ENCODE measurements around the gene DEGS2.
"Not testable (repeated sequence)": the region's sequence is repeated elsewhere in the genome, so short reads cannot be mapped to it uniquely, and the experiment has no call there.

The DEGS2 gene

GRCh38 chr14:100188392-100189030 is 29.1 kb upstream of the DEGS2 start:
- 0 out of 22 replicates have a peak, but pooled peaks cover 0 to 4% (median 0%) of the 10 kb centered on the region in 11 experiments for H3K9me3 ChIP-seq (replicated peaks in 1 of 11)
- H3K27ac ChIP-seq = no peak overlapping the region
- H3K36me3 ChIP-seq = no peaks in the 10 kb centered on the region
- no peak for TF ChIP-seq Cebpa-rat (IDR thresholded peaks at IDR 0.05)
- H3K9ac ChIP-seq = no peak overlapping the region
- H3K4me1 ChIP-seq = peaks cover 10 to 20% (median 16%) of the 10 kb centered on the region in 10 experiments
- H3K4me3 ChIP-seq = no peak overlapping the region
- H4K20me1 ChIP-seq = no peaks in the 10 kb centered on the region
- no peak overlapping the region for H3K4me2 ChIP-seq
- no peaks in the 10 kb centered on the region for H3K27me3 ChIP-seq

GRCh38 chr14:100187247-100187833 is 27.9 kb upstream of the DEGS2 start:
- Histone ChIP-seq H3K4me3 (no peak overlapping the region), H3K27me3 (no peaks in the 10 kb centered on the region), H3K27ac (no peak overlapping the region), H3K36me3 (no peaks in the 10 kb centered on the region), H3K4me2 (no peak overlapping the region), H4K20me1 (no peaks in the 10 kb centered on the region), H3K9me3 (replicated peaks in 1 of 11) (0 out of 22 replicates have a peak, but pooled peaks cover 0 to 4% (median 0%) of the 10 kb centered on the region in 11 experiments), H3K4me1 (peaks cover 3 to 11% (median 8%) of the 10 kb centered on the region in 10 experiments), H3K9ac (no peak overlapping the region)
- no peak for TF ChIP-seq Cebpa-rat (IDR thresholded peaks at IDR 0.05)

- not testable (repeated sequence) for H3K36me3 ChIP-seq; H3K27ac ChIP-seq; H3K4me3 ChIP-seq; H3K9ac ChIP-seq; H3K27me3 ChIP-seq; H3K9me3 ChIP-seq (replicated peaks in 1 of 11); H3K4me1 ChIP-seq; H3K4me2 ChIP-seq; H4K20me1 ChIP-seq
Observed at GRCh38 chr14:100181876-100182551, 22.6 kb upstream of the DEGS2 start.

DNA sequence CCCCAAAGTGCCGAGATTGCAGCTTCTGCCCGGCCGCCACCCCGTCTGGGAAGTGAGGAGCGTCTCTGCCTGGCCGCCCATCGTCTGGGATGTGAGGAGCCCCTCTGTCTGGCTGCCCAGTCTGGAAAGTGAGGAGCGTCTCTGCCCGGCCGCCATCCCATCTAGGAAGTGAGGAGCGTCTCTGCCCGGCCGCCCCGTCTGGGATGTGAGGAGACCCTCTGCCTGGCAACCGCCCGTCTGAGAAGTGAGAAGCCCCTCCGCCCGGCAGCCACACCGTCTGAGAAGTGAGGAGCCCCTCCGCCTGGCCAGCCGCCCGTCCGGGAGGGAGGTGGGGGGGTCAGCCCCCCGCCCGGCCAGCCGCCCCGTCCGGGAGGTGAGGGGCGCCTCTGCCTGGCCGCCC is 21.2 kb upstream of the DEGS2 start:
- H3K27me3 ChIP-seq; H4K20me1 ChIP-seq; H3K4me3 ChIP-seq; H3K27ac ChIP-seq; H3K36me3 ChIP-seq; H3K4me1 ChIP-seq; H3K9me3 ChIP-seq (replicated peaks in 1 of 11); H3K9ac ChIP-seq; H3K4me2 ChIP-seq: not testable (repeated sequence)

- H3K9ac ChIP-seq = no peak overlapping the region
- no peak overlapping the region for H3K27ac ChIP-seq
- no peak overlapping the region for H3K4me3 ChIP-seq
- no peaks in the 10 kb centered on the region for H3K27me3 ChIP-seq
- no peaks in the 10 kb centered on the region for H4K20me1 ChIP-seq
- H3K4me2 ChIP-seq = no peak overlapping the region
- TF ChIP-seq Cebpa-rat (IDR thresholded peaks at IDR 0.05) = no peak
- H3K36me3 ChIP-seq = no peaks in the 10 kb centered on the region
- no peaks in the 10 kb centered on the region for H3K9me3 ChIP-seq (replicated peaks in 1 of 11)
- H3K4me1 ChIP-seq = peaks cover 0 to 8% (median 5%) of the 10 kb centered on the region in 10 experiments; a peak in 10 of 20 replicates
Observed at GRCh38 chr14:100178691-100179090, 19.2 kb upstream of the DEGS2 start.

DNA sequence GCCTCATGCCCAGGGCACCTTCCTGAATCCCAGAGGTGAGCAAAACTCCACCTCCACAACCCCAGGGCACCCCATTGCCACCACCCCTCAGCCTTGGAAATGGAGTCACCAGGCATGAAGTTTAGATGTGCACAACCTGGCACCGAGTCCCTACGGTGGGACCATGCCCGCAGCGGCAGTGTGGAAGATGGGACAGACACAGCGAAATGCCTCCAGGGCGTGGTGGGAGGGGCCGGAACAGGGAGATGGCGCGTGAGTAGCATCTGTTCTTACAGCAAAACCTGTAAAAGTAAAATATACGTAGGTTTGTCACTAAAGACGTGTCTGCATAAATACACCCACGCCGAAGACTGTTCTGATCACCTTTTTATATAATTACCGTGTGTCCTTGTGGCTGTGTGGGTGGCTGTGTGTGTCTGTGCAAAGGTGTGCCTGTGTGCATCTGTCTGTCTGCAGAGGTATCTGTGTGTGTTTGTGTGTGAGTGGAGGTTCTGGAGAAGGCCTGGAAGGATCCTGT is 17.4 kb upstream of the DEGS2 start:
- H3K4me3 ChIP-seq = no peak overlapping the region
- no peaks in the 10 kb centered on the region for H3K9me3 ChIP-seq (replicated peaks in 1 of 11)
- H3K9ac ChIP-seq = no peak overlapping the region
- TF ChIP-seq Cebpa-rat (IDR thresholded peaks at IDR 0.05) = no peak
- no peaks in the 10 kb centered on the region for H3K27me3 ChIP-seq
- no peak overlapping the region for H3K27ac ChIP-seq
- H3K4me2 ChIP-seq = no peak overlapping the region
- peaks cover 0 to 8% (median 5%) of the 10 kb centered on the region in 10 experiments; a peak in 10 of 20 replicates for H3K4me1 ChIP-seq
- H3K36me3 ChIP-seq = no peaks in the 10 kb centered on the region
- H4K20me1 ChIP-seq = no peaks in the 10 kb centered on the region

DNA sequence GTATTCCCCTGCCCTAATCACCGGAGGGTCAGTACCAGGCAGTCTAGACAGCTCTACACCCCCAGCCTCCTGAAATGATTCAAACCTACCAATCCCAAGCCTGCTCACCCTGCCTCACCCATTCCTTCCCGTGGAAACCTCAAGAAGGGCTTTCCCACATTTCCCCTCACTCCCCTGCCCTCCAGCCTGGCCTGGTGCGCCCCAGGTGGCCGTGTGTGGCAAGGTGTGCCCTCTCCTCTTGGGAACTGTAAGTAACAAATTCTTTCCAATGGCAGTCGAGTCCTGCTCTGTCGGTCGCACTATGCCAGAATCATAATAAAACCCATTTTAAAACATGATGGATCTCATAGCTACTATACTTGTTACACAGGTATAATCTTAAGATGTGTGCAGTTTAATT is 13.9 kb upstream of the DEGS2 start:
- TF ChIP-seq Cebpa-rat (IDR thresholded peaks at IDR 0.05) = no peak
- no peaks in the 10 kb centered on the region for H3K36me3 ChIP-seq
- H3K27ac ChIP-seq = no peak overlapping the region
- H3K27me3 ChIP-seq = no peaks in the 10 kb centered on the region
- no peaks in the 10 kb centered on the region; a peak in 1 of 22 replicates for H3K9me3 ChIP-seq (replicated peaks in 1 of 11)
- peaks cover 6 to 14% (median 8%) of the 10 kb centered on the region in 10 experiments; a peak in 17 of 20 replicates for H3K4me1 ChIP-seq
- no peak overlapping the region for H3K4me3 ChIP-seq
- no peak overlapping the region for H3K9ac ChIP-seq
- no peak overlapping the region for H3K4me2 ChIP-seq
- H4K20me1 ChIP-seq = no peaks in the 10 kb centered on the region

DNA sequence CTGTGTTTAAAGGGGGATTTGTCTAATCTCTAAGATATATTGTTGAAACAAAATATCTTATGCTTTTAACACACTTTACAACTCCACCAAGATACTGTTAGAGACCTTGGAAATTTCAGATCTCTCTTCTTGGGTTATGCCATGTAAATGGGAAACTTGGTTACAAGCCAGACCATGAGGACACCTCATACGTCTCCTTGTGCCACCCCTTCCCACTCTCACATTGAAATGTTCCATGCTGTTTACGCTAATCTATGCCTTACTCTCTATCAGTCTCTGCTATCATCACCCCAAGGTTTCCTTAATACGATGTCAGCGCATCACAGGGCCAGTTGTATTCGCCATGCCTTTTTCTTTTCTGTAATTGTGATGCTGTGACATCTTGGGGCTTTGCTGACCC is 13.4 kb upstream of the DEGS2 start:
- no peak overlapping the region for H3K4me3 ChIP-seq
- no peak overlapping the region for H3K27ac ChIP-seq
- no peak overlapping the region for H3K4me2 ChIP-seq
- no peak overlapping the region for H3K9ac ChIP-seq
- H3K9me3 ChIP-seq (replicated peaks in 1 of 11) = no peaks in the 10 kb centered on the region; a peak in 1 of 22 replicates
- H4K20me1 ChIP-seq = no peaks in the 10 kb centered on the region
- no peak for TF ChIP-seq Cebpa-rat (IDR thresholded peaks at IDR 0.05)
- H3K36me3 ChIP-seq = no peaks in the 10 kb centered on the region
- H3K27me3 ChIP-seq = no peaks in the 10 kb centered on the region
- H3K4me1 ChIP-seq = peaks cover 6 to 16% (median 8%) of the 10 kb centered on the region in 10 experiments; a peak in 17 of 20 replicates

GRCh38 chr14:100170880-100171279 is 11.4 kb upstream of the DEGS2 start:
- no peaks in the 10 kb centered on the region for H3K36me3 ChIP-seq
- H3K9me3 ChIP-seq (replicated peaks in 1 of 11) = no peaks in the 10 kb centered on the region; a peak in 1 of 22 replicates
- no peak overlapping the region for H3K27ac ChIP-seq
- no peak overlapping the region for H3K9ac ChIP-seq
- no peaks in the 10 kb centered on the region for H4K20me1 ChIP-seq
- TF ChIP-seq Cebpa-rat (IDR thresholded peaks at IDR 0.05) = no peak
- no peak overlapping the region for H3K4me2 ChIP-seq
- H3K4me1 ChIP-seq = peaks cover 13 to 29% (median 16%) of the 10 kb centered on the region in 10 experiments; a peak in 17 of 20 replicates
- peaks cover 0 to 8% (median 0%) of the 10 kb centered on the region in 11 experiments; a peak in 3 of 22 replicates for H3K27me3 ChIP-seq
- H3K4me3 ChIP-seq = no peak overlapping the region
